ENCODE measurements around the gene TMEM18.

DNA sequence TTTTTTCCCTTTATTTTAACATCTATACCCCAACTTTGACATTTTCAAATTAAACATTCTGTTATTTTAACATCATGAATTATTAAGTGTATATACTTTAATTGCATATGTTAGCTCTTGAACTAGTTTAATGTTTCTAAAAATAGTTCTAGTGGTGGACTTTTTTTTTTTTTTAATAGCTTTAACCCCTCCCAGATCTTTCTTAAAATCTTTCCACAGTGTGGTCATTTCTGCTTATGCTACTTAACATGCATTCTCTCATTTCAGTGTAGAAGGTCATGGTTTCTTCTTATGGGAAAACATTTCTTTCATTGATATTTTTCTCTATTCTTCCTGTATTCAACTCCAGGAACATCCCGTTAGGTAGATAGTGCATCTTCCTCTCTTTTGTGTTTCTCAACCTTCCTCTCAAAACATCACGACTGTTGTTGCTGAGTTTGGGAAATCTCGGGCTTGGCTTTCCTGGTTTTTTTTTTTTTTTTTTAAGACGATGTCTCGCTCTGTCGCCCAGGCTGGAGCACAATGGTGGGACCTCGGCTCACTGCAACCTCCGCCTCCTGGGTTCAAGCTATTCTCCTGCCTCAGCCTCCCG, 849 bp upstream of the TMEM18 start:
- no peak for TF ChIP-seq EZH2 (IDR thresholded peaks at IDR 0.05)
- TF ChIP-seq, protein P1, sequence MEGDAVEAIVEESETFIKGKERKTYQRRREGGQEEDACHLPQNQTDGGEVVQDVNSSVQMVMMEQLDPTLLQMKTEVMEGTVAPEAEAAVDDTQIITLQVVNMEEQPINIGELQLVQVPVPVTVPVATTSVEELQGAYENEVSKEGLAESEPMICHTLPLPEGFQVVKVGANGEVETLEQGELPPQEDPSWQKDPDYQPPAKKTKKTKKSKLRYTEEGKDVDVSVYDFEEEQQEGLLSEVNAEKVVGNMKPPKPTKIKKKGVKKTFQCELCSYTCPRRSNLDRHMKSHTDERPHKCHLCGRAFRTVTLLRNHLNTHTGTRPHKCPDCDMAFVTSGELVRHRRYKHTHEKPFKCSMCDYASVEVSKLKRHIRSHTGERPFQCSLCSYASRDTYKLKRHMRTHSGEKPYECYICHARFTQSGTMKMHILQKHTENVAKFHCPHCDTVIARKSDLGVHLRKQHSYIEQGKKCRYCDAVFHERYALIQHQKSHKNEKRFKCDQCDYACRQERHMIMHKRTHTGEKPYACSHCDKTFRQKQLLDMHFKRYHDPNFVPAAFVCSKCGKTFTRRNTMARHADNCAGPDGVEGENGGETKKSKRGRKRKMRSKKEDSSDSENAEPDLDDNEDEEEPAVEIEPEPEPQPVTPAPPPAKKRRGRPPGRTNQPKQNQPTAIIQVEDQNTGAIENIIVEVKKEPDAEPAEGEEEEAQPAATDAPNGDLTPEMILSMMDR (IDR thresholded peaks at IDR 0.05): no peak

Data from neural progenitor cell (in vitro differentiated cells).